HG03354 (cell line): ENCODE data around the gene TXLNB.

ENCODE experiments used
- ATAC-seq: cut with Tn5 transposase; IDR thresholded peaks from one replicate; pipeline ENCODE4 v1.9.1; 2021; ENCODE audit warnings: mild to moderate bottlenecking; ENCODE audit not compliant: unreplicated experiment, poor library complexity, severe bottlenecking

TXLNB gene

GRCh38 chr6:139278190-139278589 is 13.6 kb downstream of the TXLNB start:
- ATAC-seq = no peak

GRCh38 chr6:139277587-139277986 is 14.2 kb downstream of the TXLNB start:
- ATAC-seq = no peak

GRCh38 chr6:139277161-139277560 is 14.6 kb downstream of the TXLNB start:
- ATAC-seq = no peak

- no peak for ATAC-seq
Observed at GRCh38 chr6:139275279-139276055, 16.3 kb downstream of the TXLNB start.

GRCh38 chr6:139271056-139271455 is 20.7 kb downstream of the TXLNB start:
- peak; percentile 86 for ATAC-seq

- ATAC-seq = no peak
Observed at GRCh38 chr6:139270249-139270648, 21.5 kb downstream of the TXLNB start.

GRCh38 chr6:139265512-139266190 is 26.1 kb downstream of the TXLNB start:
- ATAC-seq = no peak

GRCh38 chr6:139262519-139263300 is 29.1 kb downstream of the TXLNB start:
- peak; percentile 92 for ATAC-seq

GRCh38 chr6:139257821-139258398 is 33.9 kb downstream of the TXLNB start:
- peak; percentile 52 for ATAC-seq

- no peak for ATAC-seq
Observed at GRCh38 chr6:139257291-139257690, 34.5 kb downstream of the TXLNB start.

GRCh38 chr6:139256087-139256486 is 35.7 kb downstream of the TXLNB start:
- no peak for ATAC-seq

GRCh38 chr6:139254196-139254595 is 37.6 kb downstream of the TXLNB start:
- ATAC-seq = no peak

- ATAC-seq = no peak
Observed at GRCh38 chr6:139253656-139254055, 38.1 kb downstream of the TXLNB start.

GRCh38 chr6:139251691-139252390 is 40.0 kb downstream of the TXLNB start:
- ATAC-seq = no peak

- ATAC-seq = peak; percentile 50
Observed at GRCh38 chr6:139251045-139251690, 40.6 kb downstream of the TXLNB start.

- ATAC-seq = peak; percentile 99
Observed at GRCh38 chr6:139250296-139251044, 41.3 kb downstream of the TXLNB start.

- ATAC-seq = no peak
Observed at GRCh38 chr6:139249395-139249794, 42.4 kb downstream of the TXLNB start.

- no peak for ATAC-seq
Observed at GRCh38 chr6:139248911-139249310, 42.9 kb downstream of the TXLNB start.
